Measurements from ENCODE around the gene AMACR.

The AMACR gene

GRCh38 chr5:33969572-33970452, 38.0 kb downstream of the AMACR start:
- Histone ChIP-seq H3K4me3 (ENCODE audit: low read depth in 1 of 2, low read length in 1 of 2) (no peak overlapping the region), H3K4me1 (ENCODE audit: control insufficient read depth in 1 of 2, insufficient read depth in 1 of 2, low read depth in 1 of 2, low read length in 1 of 2) (no peaks in the 10 kb centered on the region), H3K27me3 (no peaks in the 10 kb centered on the region), H3K36me3 (no peaks in the 10 kb centered on the region), H3K27ac (no peak overlapping the region), H3K9me3 (no peaks in the 10 kb centered on the region)
- no peak for TF ChIP-seq CTCF (IDR thresholded peaks at IDR 0.05)

GRCh38 chr5:33968211-33969005, 39.4 kb downstream of the AMACR start:
- H3K9me3 ChIP-seq, result no peaks in the 10 kb centered on the region
- H3K27me3 ChIP-seq, result no peaks in the 10 kb centered on the region
- H3K4me3 ChIP-seq (ENCODE audit: low read depth in 1 of 2, low read length in 1 of 2), result no peak overlapping the region
- H3K36me3 ChIP-seq, result no peaks in the 10 kb centered on the region
- no peaks in the 10 kb centered on the region for H3K4me1 ChIP-seq (ENCODE audit: control insufficient read depth in 1 of 2, insufficient read depth in 1 of 2, low read depth in 1 of 2, low read length in 1 of 2)
- no peak for TF ChIP-seq CTCF (IDR thresholded peaks at IDR 0.05)
- H3K27ac ChIP-seq, result no peak overlapping the region

GRCh38 chr5:33966805-33967204, 41.0 kb downstream of the AMACR start:
- Histone ChIP-seq H3K4me3 (ENCODE audit: low read depth in 1 of 2, low read length in 1 of 2) (no peak overlapping the region), H3K36me3 (no peaks in the 10 kb centered on the region)
- TF ChIP-seq CTCF (IDR thresholded peaks at IDR 0.05), result no peak

GRCh38 chr5:33964132-33964700, 43.6 kb downstream of the AMACR start:
- TF ChIP-seq CTCF (IDR thresholded peaks at IDR 0.05), result no peak
- Histone ChIP-seq H3K27me3 (peaks cover 14% of the 10 kb centered on the region), H3K27ac (no peak overlapping the region), H3K4me1 (ENCODE audit: control insufficient read depth in 1 of 2, insufficient read depth in 1 of 2, low read depth in 1 of 2, low read length in 1 of 2) (no peaks in the 10 kb centered on the region), H3K9me3 (no peaks in the 10 kb centered on the region), H3K4me3 (ENCODE audit: low read depth in 1 of 2, low read length in 1 of 2) (no peak overlapping the region), H3K36me3 (no peaks in the 10 kb centered on the region)

More at GRCh38 chr5:33966805-33967204, 41.0 kb downstream of the AMACR start:
- Histone ChIP-seq H3K27me3 (no peaks in the 10 kb centered on the region), H3K27ac (no peak overlapping the region), H3K9me3 (no peaks in the 10 kb centered on the region), H3K4me1 (ENCODE audit: control insufficient read depth in 1 of 2, insufficient read depth in 1 of 2, low read depth in 1 of 2, low read length in 1 of 2) (no peaks in the 10 kb centered on the region)

- Histone ChIP-seq H3K27me3 (peaks cover 16% of the 10 kb centered on the region), H3K27ac (no peak overlapping the region), H3K4me1 (ENCODE audit: control insufficient read depth in 1 of 2, insufficient read depth in 1 of 2, low read depth in 1 of 2, low read length in 1 of 2) (no peaks in the 10 kb centered on the region), H3K4me3 (ENCODE audit: low read depth in 1 of 2, low read length in 1 of 2) (no peak overlapping the region), H3K9me3 (no peaks in the 10 kb centered on the region), H3K36me3 (no peaks in the 10 kb centered on the region)
- no peak for TF ChIP-seq CTCF (IDR thresholded peaks at IDR 0.05)
Observed at GRCh38 chr5:33958176-33958575, 49.7 kb downstream of the AMACR start.
